ENCODE measurements around the gene KLHL2. TPM values are rescaled to one million over a fixed set of nuclear protein-coding genes. Genes with fewer than 3 reads are reported as not detected.

KLHL2 gene
- total RNA-seq, 4 donors from 2014 or later, result 6.1 to 68.2 (median 26.2) TPM

- peak in 1 of 2 donors; percentile 18 for DNase-seq
- TF ChIP-seq, protein P1, sequence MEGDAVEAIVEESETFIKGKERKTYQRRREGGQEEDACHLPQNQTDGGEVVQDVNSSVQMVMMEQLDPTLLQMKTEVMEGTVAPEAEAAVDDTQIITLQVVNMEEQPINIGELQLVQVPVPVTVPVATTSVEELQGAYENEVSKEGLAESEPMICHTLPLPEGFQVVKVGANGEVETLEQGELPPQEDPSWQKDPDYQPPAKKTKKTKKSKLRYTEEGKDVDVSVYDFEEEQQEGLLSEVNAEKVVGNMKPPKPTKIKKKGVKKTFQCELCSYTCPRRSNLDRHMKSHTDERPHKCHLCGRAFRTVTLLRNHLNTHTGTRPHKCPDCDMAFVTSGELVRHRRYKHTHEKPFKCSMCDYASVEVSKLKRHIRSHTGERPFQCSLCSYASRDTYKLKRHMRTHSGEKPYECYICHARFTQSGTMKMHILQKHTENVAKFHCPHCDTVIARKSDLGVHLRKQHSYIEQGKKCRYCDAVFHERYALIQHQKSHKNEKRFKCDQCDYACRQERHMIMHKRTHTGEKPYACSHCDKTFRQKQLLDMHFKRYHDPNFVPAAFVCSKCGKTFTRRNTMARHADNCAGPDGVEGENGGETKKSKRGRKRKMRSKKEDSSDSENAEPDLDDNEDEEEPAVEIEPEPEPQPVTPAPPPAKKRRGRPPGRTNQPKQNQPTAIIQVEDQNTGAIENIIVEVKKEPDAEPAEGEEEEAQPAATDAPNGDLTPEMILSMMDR (IDR thresholded peaks at IDR 0.05), result peak in 3 of 4 experiments; percentile 17 to 38 (median 26)
- TF ChIP-seq POLR2A (IDR thresholded peaks at IDR 0.05), result no peak
Measured at GRCh38 chr4:165355900-165356300, 148.5 kb downstream of the KLHL2 start.

DNA sequence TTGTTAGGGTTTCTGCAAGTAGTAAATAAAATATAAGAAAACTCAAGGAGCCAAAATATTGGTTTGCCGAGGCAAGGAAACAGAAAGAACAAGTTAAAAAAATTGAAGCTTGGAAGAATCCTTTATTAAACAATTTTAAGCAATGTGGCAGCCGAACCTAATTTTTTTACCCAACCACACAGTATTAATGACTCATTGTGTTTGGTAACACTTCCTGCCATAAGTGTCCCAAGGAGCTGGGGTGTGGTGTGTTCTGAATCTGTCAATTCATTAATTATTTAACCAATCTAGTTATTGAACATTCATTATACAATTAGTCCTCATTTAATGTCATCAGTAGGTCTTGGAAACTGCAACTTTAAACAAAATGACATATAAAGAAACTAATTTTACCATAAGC, 152.1 kb downstream of the KLHL2 start:
- no peak overlapping the region for H3K4me3 ChIP-seq
- TF ChIP-seq, protein P1 (IDR thresholded peaks at IDR 0.05), result no peak
- TF ChIP-seq POLR2A (IDR thresholded peaks at IDR 0.05), result no peak
- DNase-seq, result no peak
- H3K36me3 ChIP-seq, result no peaks in the 10 kb centered on the region
- H3K27ac ChIP-seq, result no peak overlapping the region
- no peaks in the 10 kb centered on the region for H3K9me3 ChIP-seq
- no peaks in the 10 kb centered on the region for H3K27me3 ChIP-seq
- no peaks in the 10 kb centered on the region for H3K4me1 ChIP-seq
- intact Hi-C loops (cut with DNase I; ENCODE audit: low total_unique reads), result loop anchor here (10.0 kb wide), 1 partner anchor 105 kb away; no protein-coding TSS in a partner anchor

More at GRCh38 chr4:165355900-165356300, 148.5 kb downstream of the KLHL2 start:
- Histone ChIP-seq H3K9me3 (no peaks in the 10 kb centered on the region), H3K36me3 (no peaks in the 10 kb centered on the region), H3K27ac (no peak overlapping the region), H3K27me3 (no peaks in the 10 kb centered on the region), H3K4me3 (no peak overlapping the region), H3K4me1 (no peaks in the 10 kb centered on the region)
- intact Hi-C loops (cut with DNase I; ENCODE audit: low total_unique reads), result loop anchor here (10.0 kb wide), 1 partner anchor 109 kb away; no protein-coding TSS in a partner anchor

GRCh38 chr4:165360041-165360695, 152.8 kb downstream of the KLHL2 start:
- no peaks in the 10 kb centered on the region for H3K27me3 ChIP-seq
- H3K36me3 ChIP-seq, result no peaks in the 10 kb centered on the region
- intact Hi-C loops (cut with DNase I; ENCODE audit: low total_unique reads), result no loop called here
- H3K27ac ChIP-seq, result no peak overlapping the region
- TF ChIP-seq, protein P1 (IDR thresholded peaks at IDR 0.05), result no peak
- TF ChIP-seq POLR2A (IDR thresholded peaks at IDR 0.05), result no peak
- no peak for DNase-seq
- no peaks in the 10 kb centered on the region for H3K9me3 ChIP-seq
- no peaks in the 10 kb centered on the region for H3K4me1 ChIP-seq
- no peak overlapping the region for H3K4me3 ChIP-seq

GRCh38 chr4:165360985-165361670, 153.8 kb downstream of the KLHL2 start:
- Histone ChIP-seq H3K27me3 (no peaks in the 10 kb centered on the region), H3K9me3 (no peaks in the 10 kb centered on the region), H3K27ac (no peak overlapping the region), H3K4me3 (no peak overlapping the region), H3K36me3 (no peaks in the 10 kb centered on the region), H3K4me1 (no peaks in the 10 kb centered on the region)
- DNase-seq, result no peak
- TF ChIP-seq POLR2A (IDR thresholded peaks at IDR 0.05), result no peak
- TF ChIP-seq, protein P1 (IDR thresholded peaks at IDR 0.05), result no peak
- intact Hi-C loops (cut with DNase I; ENCODE audit: low total_unique reads), result no loop called here

DNA sequence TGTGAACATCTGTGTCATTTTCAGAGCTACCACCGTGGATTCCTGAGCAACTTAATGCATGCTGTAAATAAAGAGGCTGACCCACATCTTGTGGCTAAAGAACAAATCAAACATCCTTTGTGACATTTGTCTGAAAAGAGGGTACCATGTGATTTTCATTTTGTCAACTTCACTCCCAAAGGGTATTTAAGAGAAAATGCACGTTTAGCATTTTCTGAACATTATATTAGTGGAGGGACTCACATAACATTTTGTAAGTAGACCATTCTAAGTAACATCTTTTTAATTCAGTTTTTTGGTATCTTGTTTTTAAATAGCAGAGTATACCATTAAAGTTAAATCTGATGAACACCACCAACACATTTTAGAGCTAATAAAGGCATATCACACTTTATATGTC, 154.4 kb downstream of the KLHL2 start:
- TF ChIP-seq, protein P1 (IDR thresholded peaks at IDR 0.05), result no peak
- no peak for TF ChIP-seq POLR2A (IDR thresholded peaks at IDR 0.05)
- no peak for DNase-seq
- Histone ChIP-seq H3K27me3 (no peaks in the 10 kb centered on the region), H3K4me1 (no peaks in the 10 kb centered on the region), H3K27ac (no peak overlapping the region), H3K9me3 (no peaks in the 10 kb centered on the region), H3K36me3 (no peaks in the 10 kb centered on the region), H3K4me3 (no peak overlapping the region)
- intact Hi-C loops (cut with DNase I; ENCODE audit: low total_unique reads), result no loop called here
